Measurements from ENCODE around the gene KRT8. TPM values are rescaled to one million over a fixed set of nuclear protein-coding genes. Genes with fewer than 3 reads are reported as not detected.

The KRT8 gene
- total RNA-seq, 1 donor from 2014 or later: 22.8 TPM

DNA sequence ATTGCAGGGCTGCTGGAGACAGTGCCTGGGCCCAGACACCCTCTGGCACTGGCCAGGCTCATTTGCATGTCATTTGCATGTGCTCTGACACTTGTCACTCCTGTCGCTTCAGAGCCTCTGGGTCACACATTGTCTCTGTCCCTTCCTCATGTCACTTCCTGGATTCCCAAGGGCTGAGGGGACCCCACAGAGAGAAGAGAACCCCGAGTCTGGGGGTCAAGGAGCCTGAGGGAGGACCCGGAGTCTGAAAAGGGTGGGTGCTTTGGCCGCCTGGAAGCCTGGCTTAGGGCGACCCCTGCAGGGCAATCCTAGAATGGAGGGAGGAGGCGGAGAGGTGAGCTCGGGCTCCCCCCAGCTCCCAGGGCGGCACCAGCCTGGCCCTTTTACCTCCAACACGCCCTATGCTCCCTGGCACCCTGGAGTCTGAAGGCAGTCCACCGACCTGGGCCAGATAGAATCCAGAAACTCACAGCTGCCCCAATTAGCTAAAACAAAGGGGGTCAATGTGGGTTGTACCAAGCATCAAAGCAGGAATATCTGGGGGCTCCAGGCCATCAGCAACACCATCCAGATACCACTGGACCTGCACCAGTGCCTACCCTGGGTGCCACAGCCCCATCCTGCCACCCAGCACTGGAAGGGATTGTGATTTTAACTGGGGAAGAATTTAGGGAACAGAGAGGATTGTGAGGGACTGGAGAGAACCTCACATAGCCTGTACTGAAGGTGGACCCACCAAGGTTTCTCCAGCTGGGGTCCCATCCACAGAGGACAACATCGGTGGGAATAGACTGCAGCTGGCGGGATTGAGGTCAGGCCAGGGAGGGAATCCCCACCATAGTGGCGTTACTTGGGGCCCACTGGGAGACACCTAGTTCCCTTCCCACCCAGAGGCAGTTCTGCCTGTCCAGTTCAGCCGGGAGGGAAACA lies 34.2 kb downstream of the KRT8 start:
- H3K27me3 ChIP-seq: no peaks in the 10 kb centered on the region
- H3K4me3 ChIP-seq: no peak overlapping the region
- TF ChIP-seq POLR2A (IDR thresholded peaks at IDR 0.05): no peak
- TF ChIP-seq, protein P1, sequence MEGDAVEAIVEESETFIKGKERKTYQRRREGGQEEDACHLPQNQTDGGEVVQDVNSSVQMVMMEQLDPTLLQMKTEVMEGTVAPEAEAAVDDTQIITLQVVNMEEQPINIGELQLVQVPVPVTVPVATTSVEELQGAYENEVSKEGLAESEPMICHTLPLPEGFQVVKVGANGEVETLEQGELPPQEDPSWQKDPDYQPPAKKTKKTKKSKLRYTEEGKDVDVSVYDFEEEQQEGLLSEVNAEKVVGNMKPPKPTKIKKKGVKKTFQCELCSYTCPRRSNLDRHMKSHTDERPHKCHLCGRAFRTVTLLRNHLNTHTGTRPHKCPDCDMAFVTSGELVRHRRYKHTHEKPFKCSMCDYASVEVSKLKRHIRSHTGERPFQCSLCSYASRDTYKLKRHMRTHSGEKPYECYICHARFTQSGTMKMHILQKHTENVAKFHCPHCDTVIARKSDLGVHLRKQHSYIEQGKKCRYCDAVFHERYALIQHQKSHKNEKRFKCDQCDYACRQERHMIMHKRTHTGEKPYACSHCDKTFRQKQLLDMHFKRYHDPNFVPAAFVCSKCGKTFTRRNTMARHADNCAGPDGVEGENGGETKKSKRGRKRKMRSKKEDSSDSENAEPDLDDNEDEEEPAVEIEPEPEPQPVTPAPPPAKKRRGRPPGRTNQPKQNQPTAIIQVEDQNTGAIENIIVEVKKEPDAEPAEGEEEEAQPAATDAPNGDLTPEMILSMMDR (IDR thresholded peaks at IDR 0.05): peak; percentile 29 to 66 (median 50)
- peaks cover 73% of the 10 kb centered on the region for H3K4me1 ChIP-seq
- intact Hi-C loops (cut with DNase I): loop anchor here (10.0 kb wide), 1 partner anchor 496 kb away; no protein-coding TSS in a partner anchor
- no peaks in the 10 kb centered on the region for H3K36me3 ChIP-seq
- DNase-seq (ENCODE audit: extremely low spot score in 2 of 2): no peak
- H3K27ac ChIP-seq: peak overlapping the region; percentile 99
- H3K9me3 ChIP-seq: no peaks in the 10 kb centered on the region

DNA sequence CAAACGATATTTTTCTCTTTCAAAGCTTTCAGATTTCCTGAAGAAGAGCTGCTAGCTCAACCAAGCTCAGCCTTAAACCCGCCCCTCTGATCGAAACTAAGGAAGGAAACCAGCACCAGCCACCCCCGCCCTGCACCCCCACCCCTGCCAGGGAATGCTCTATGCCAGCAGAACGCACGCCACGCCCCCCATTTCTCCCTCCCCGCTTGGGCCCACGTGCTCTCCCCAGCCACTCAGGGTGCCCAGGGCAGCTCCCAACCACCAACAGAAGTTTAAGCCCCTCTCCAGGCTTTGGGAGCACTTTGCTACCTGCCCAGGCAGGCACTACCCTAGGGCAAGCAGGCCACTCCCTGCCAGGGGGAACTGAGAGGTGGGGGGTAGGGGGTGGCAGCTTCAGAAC lies 37.2 kb downstream of the KRT8 start:
- intact Hi-C loops (cut with DNase I): no loop called here
- TF ChIP-seq POLR2A (IDR thresholded peaks at IDR 0.05) (no peak), POLR2AphosphoS5 (IDR thresholded peaks at IDR 0.05; ENCODE audit: insufficient read depth in 1 of 2, low read depth in 1 of 2) (peak in 1 of 2 donors; percentile 12)
- Histone ChIP-seq H3K4me1 (peaks cover 48% of the 10 kb centered on the region), H3K27me3 (no peaks in the 10 kb centered on the region), H3K36me3 (no peaks in the 10 kb centered on the region), H3K27ac (peak overlapping the region; percentile 70), H3K9me3 (no peaks in the 10 kb centered on the region), H3K4me3 (no peak overlapping the region)
- DNase-seq (ENCODE audit: extremely low spot score in 2 of 2): no peak

DNA sequence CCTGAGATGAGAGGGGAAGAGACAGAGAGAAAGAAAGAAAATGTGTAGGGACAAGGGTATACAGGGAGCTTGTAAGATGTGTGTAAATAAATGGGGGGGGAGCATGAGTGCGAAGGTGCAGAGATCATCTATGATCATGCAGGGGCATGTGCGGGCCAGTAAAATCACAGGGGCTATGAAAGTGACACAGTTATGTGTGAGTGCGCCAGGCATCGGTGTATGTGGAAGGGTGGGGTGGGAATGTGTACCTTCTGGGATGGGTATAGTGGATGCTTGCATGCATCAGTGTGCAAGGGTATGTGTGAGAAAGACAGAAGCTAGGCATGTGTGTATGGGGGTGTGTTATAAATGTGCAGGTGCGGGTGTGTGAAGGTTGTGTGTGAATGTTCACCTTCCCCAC lies 37.7 kb downstream of the KRT8 start:
- no peak for DNase-seq (ENCODE audit: extremely low spot score in 2 of 2)
- intact Hi-C loops (cut with DNase I): no loop called here
- TF ChIP-seq, protein P1 (IDR thresholded peaks at IDR 0.05): no peak
- TF ChIP-seq POLR2A (IDR thresholded peaks at IDR 0.05): no peak
- TF ChIP-seq POLR2AphosphoS5 (IDR thresholded peaks at IDR 0.05; ENCODE audit: insufficient read depth in 1 of 2, low read depth in 1 of 2): no peak
- Histone ChIP-seq H3K9me3 (no peaks in the 10 kb centered on the region), H3K4me3 (no peak overlapping the region), H3K27me3 (no peaks in the 10 kb centered on the region), H3K27ac (peak overlapping the region; percentile 70), H3K4me1 (peaks cover 43% of the 10 kb centered on the region), H3K36me3 (no peaks in the 10 kb centered on the region)

DNA sequence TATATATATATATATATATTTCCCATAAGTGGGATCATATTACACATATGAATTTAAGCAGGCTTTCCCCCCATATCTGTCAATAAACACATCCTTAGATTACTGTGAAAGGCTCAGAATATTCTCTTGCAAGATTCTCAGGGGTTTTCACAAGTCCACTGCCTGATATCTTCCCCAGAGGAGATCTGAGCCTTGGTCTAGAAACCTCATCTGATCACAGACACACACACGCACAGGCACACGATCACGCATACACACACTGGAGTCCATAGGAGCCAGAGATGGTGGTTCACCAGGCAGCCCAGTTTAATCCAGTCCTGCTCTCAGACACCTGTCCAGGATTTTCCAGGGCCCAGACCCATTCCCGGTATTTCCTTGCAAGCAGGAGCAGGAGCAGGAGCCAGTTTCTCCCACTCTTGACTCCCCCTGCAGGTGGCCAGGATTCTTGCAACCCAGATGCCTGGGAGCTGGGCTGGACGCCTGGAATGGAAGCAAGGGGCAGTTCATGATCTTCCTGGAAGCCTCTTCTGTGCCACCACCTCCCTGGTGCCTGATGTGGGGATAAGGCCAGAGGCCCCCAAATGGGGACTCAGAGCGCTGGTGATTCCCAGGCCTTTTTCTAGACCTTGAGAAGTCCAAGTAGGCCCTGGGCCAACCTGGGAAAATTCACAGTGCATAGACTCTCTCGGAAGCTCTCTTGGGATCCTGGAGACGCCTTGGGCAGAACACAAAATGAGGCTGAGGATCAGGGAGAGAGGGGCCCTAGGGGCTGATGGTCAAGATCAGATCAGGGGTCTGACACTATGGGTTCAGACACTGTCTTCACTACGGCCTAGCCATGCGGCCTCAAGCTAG lies 39.6 kb downstream of the KRT8 start:
- H3K27ac ChIP-seq: peak overlapping the region; percentile 70
- no peaks in the 10 kb centered on the region for H3K27me3 ChIP-seq
- intact Hi-C loops (cut with DNase I): no loop called here
- H3K4me1 ChIP-seq: peaks cover 25% of the 10 kb centered on the region
- no peaks in the 10 kb centered on the region for H3K9me3 ChIP-seq
- H3K4me3 ChIP-seq: no peak overlapping the region
- peak in 1 of 2 donors; percentile 88 for DNase-seq (ENCODE audit: extremely low spot score in 2 of 2)
- H3K36me3 ChIP-seq: no peaks in the 10 kb centered on the region
- TF ChIP-seq, protein P1 (IDR thresholded peaks at IDR 0.05): peak; percentile 6 to 62 (median 60)
- TF ChIP-seq POLR2AphosphoS5 (IDR thresholded peaks at IDR 0.05; ENCODE audit: insufficient read depth in 1 of 2, low read depth in 1 of 2): no peak

DNA sequence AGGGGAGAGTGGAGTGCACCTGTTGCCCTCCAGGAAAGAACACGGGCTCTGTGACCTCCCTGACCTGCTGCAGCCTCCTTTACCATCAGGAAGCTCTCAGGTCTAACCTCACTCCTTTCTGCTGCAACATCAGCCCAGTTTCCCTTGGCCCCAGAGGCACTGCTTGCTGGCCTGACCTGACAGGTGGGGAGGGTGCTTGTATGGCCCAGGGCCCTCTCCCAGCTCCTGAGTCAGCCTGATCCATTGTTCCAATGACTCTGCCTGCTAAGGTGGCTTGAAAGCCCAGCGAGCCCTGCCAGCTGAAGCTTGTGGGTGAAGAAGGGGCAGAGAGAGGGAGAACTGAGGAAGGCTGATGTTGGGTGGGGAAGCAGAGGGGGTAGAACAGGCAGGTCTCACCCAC lies 42.9 kb downstream of the KRT8 start:
- Histone ChIP-seq H3K27me3 (no peaks in the 10 kb centered on the region), H3K27ac (no peak overlapping the region), H3K9me3 (no peaks in the 10 kb centered on the region), H3K36me3 (no peaks in the 10 kb centered on the region), H3K4me3 (no peak overlapping the region), H3K4me1 (peaks cover 11% of the 10 kb centered on the region)
- TF ChIP-seq, protein P1 (IDR thresholded peaks at IDR 0.05): no peak
- TF ChIP-seq POLR2AphosphoS5 (IDR thresholded peaks at IDR 0.05; ENCODE audit: insufficient read depth in 1 of 2, low read depth in 1 of 2) (no peak), POLR2A (IDR thresholded peaks at IDR 0.05) (no peak)
- intact Hi-C loops (cut with DNase I): no loop called here
- no peak for DNase-seq (ENCODE audit: extremely low spot score in 2 of 2)
